Measurements from ENCODE around the gene ATP9A.

The ATP9A gene

DNA sequence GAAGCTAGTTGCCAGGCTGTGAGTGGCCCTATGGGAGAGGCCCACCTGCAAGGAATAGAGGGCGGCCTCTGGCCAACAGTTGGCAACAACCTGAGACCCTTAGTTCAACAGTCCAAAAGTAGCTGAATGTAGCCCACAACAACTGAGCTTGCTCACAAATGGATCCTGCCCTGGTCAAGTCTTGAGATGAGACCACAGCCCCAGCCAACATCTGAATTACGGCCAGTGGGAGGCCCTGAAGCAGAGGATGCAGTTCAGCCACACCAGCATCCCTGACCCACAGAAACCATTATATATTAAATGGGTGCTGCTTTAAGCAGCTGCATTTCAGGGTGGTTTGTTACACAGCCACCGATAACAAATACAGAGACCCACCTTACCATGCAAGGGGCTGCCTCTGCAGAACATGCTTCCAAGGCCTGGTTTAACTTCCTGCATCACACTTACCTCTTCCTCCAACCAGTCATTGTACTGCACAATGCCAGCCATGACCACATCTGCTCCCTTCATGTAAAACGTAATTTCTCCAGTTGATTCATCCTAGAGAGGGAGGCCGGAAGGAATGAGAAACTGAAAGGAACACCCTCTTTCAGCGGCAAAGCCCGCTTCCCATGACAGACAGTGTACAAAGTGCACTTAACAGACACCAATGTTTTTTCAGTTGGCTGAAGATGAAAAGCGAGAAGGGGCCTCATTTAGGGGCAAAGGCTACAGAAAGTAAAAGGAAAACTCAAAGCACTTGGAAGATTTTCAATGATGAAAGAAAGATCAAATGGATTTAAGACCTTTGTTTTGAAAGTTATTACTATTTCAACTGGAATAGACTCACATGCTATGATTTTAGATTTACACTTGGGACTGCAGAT, 139.4 kb downstream of the ATP9A start:
- no peaks in the 10 kb centered on the region for H3K9me3 ChIP-seq (replicated peaks in 1 of 2; ENCODE audit: control insufficient read depth in 2 of 2, insufficient read depth in 1 of 2, low read depth in 1 of 2, low read length in 2 of 2)
- peaks cover 0 to 27% of the 10 kb centered on the region in 2 donors for H3K36me3 ChIP-seq (replicated peaks in 1 of 2; ENCODE audit: control insufficient read depth in 2 of 2, insufficient read depth in 2 of 2, low read length in 2 of 2)
- no peak overlapping the region for H3K4me3 ChIP-seq (ENCODE audit: low read length in 2 of 2)
- no peak overlapping the region for H4K91ac ChIP-seq (ENCODE audit: low read depth, low read length, poor library complexity)
- H3K27ac ChIP-seq (replicated peaks; ENCODE audit: low read length) = no peak overlapping the region
- no peak overlapping the region for H2BK120ac ChIP-seq (ENCODE audit: low read depth, low read length)
- no peak overlapping the region for H3K4ac ChIP-seq (ENCODE audit: low read length)
- no peak overlapping the region for H3K14ac ChIP-seq (ENCODE audit: low read length)
- no peak overlapping the region for H2BK5ac ChIP-seq (ENCODE audit: low read length)
- H3K9ac ChIP-seq (ENCODE audit: low read depth, low read length, poor library complexity) = no peak overlapping the region
- peaks cover 0 to 2% of the 10 kb centered on the region in 2 donors for H3K4me1 ChIP-seq (ENCODE audit: control insufficient read depth in 2 of 2, insufficient read depth in 1 of 2, low read depth in 1 of 2, low read length in 2 of 2)
- no peak overlapping the region for H3K4me2 ChIP-seq (ENCODE audit: insufficient read depth, low read length, poor library complexity, severe bottlenecking)
- no peak overlapping the region for H3K18ac ChIP-seq (ENCODE audit: low read length)
- no peaks in the 10 kb centered on the region for H3K79me1 ChIP-seq (ENCODE audit: low read depth, low read length)
- H4K8ac ChIP-seq (ENCODE audit: low read depth, low read length) = no peak overlapping the region
- H2AFZ ChIP-seq (ENCODE audit: low read length) = no peak overlapping the region
- no peak overlapping the region for H2AK5ac ChIP-seq (ENCODE audit: low read depth, low read length)
- H2BK15ac ChIP-seq (ENCODE audit: low read length) = no peak overlapping the region
- WGBS, 2 donors (ENCODE audit: extremely low coverage in 2 of 2, insufficient read length in 2 of 2, insufficient replicate concordance in 1 of 2) = no CpG with 5 or more reads among the region's 8 CpGs
- no peak for DNase-seq (ENCODE audit: low spot score)
- no peaks in the 10 kb centered on the region for H3K27me3 ChIP-seq (ENCODE audit: control insufficient read depth in 3 of 3, insufficient read depth in 3 of 3, low read depth in 1 of 3, low read length in 3 of 3)
- no peak overlapping the region for H3K23ac ChIP-seq (ENCODE audit: low read depth, low read length, poor library complexity)
- no peak overlapping the region for H2BK12ac ChIP-seq (ENCODE audit: low read length)

DNA sequence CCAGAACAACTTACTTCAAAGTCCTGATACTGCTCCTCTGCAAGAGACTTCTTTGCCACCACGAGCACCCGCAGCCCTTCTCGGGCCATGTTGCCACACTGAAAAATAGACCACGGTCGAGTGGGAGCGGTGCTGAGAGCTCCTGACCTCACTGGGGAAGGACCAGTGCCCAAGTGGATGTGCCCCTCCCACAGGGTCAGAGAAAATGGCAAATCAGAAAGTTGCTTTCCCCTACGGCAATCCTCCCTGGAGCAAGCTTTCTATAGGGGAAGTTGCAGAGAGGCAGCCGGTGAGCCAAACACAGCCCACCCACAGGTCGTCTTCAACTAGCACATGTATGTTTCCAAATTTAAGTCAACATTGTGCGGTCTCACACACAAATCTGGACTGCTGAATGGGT, 140.6 kb downstream of the ATP9A start:
- Histone ChIP-seq H2BK5ac (ENCODE audit: low read length) (no peak overlapping the region), H3K4me1 (ENCODE audit: control insufficient read depth in 2 of 2, insufficient read depth in 1 of 2, low read depth in 1 of 2, low read length in 2 of 2) (peaks cover 0 to 8% of the 10 kb centered on the region in 2 donors), H4K91ac (ENCODE audit: low read depth, low read length, poor library complexity) (no peak overlapping the region), H3K14ac (ENCODE audit: low read length) (no peak overlapping the region), H3K27me3 (ENCODE audit: control insufficient read depth in 3 of 3, insufficient read depth in 3 of 3, low read depth in 1 of 3, low read length in 3 of 3) (no peaks in the 10 kb centered on the region), H3K23ac (ENCODE audit: low read depth, low read length, poor library complexity) (no peak overlapping the region), H3K18ac (ENCODE audit: low read length) (no peak overlapping the region), H3K4me2 (ENCODE audit: insufficient read depth, low read length, poor library complexity, severe bottlenecking) (no peak overlapping the region), H3K4me3 (ENCODE audit: low read length in 2 of 2) (no peak overlapping the region), H2BK120ac (ENCODE audit: low read depth, low read length) (no peak overlapping the region), H3K9ac (ENCODE audit: low read depth, low read length, poor library complexity) (no peak overlapping the region), H4K8ac (ENCODE audit: low read depth, low read length) (no peak overlapping the region), H2BK15ac (ENCODE audit: low read length) (no peak overlapping the region), H3K9me3 (replicated peaks in 1 of 2; ENCODE audit: control insufficient read depth in 2 of 2, insufficient read depth in 1 of 2, low read depth in 1 of 2, low read length in 2 of 2) (no peaks in the 10 kb centered on the region), H2BK12ac (ENCODE audit: low read length) (no peak overlapping the region), H3K4ac (ENCODE audit: low read length) (no peak overlapping the region), H3K36me3 (replicated peaks in 1 of 2; ENCODE audit: control insufficient read depth in 2 of 2, insufficient read depth in 2 of 2, low read length in 2 of 2) (peaks cover 0 to 35% of the 10 kb centered on the region in 2 donors), H2AK5ac (ENCODE audit: low read depth, low read length) (no peak overlapping the region), H3K79me1 (ENCODE audit: low read depth, low read length) (no peaks in the 10 kb centered on the region), H2AFZ (ENCODE audit: low read length) (no peak overlapping the region), H3K27ac (replicated peaks; ENCODE audit: low read length) (no peak overlapping the region)
- WGBS, 2 donors (ENCODE audit: extremely low coverage in 2 of 2, insufficient read length in 2 of 2, insufficient replicate concordance in 1 of 2) = no CpG with 5 or more reads among the region's 10 CpGs
- no peak for DNase-seq (ENCODE audit: low spot score)

DNA sequence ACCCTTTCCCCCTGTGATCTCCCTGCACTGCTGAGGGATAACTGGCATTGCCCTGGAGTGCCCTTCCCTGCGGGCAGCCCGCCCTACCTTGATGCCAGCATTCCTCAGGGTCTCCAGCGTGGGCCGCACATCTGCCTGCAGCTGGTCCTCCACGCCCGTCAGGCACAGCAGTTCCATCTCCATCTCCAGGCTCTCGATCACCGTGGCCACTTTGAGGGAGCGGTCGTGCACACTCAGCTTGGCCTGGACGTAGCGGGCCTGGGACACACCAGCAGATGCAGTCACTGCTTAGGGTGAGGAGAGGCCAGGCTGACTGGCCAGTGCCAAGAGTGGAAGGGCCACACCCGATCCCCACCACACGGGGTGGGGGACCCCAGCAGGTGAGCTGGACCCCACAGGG, 143.1 kb downstream of the ATP9A start:
- Histone ChIP-seq H3K4ac (ENCODE audit: low read length) (no peak overlapping the region), H4K8ac (ENCODE audit: low read depth, low read length) (no peak overlapping the region), H3K18ac (ENCODE audit: low read length) (no peak overlapping the region), H2BK5ac (ENCODE audit: low read length) (no peak overlapping the region), H3K9ac (ENCODE audit: low read depth, low read length, poor library complexity) (peak overlapping the region; percentile 25), H3K9me3 (replicated peaks in 1 of 2; ENCODE audit: control insufficient read depth in 2 of 2, insufficient read depth in 1 of 2, low read depth in 1 of 2, low read length in 2 of 2) (no peaks in the 10 kb centered on the region), H3K23ac (ENCODE audit: low read depth, low read length, poor library complexity) (no peak overlapping the region), H3K27me3 (ENCODE audit: control insufficient read depth in 3 of 3, insufficient read depth in 3 of 3, low read depth in 1 of 3, low read length in 3 of 3) (no peaks in the 10 kb centered on the region), H2BK12ac (ENCODE audit: low read length) (peak overlapping the region; percentile 84), H3K4me2 (ENCODE audit: insufficient read depth, low read length, poor library complexity, severe bottlenecking) (no peak overlapping the region), H2BK120ac (ENCODE audit: low read depth, low read length) (no peak overlapping the region), H2BK15ac (ENCODE audit: low read length) (peak overlapping the region; percentile 77), H2AFZ (ENCODE audit: low read length) (no peak overlapping the region), H3K27ac (replicated peaks; ENCODE audit: low read length) (no peak overlapping the region), H2AK5ac (ENCODE audit: low read depth, low read length) (peak overlapping the region; percentile 62), H3K14ac (ENCODE audit: low read length) (peak overlapping the region; percentile 31), H3K36me3 (replicated peaks in 1 of 2; ENCODE audit: control insufficient read depth in 2 of 2, insufficient read depth in 2 of 2, low read length in 2 of 2) (peaks cover 0 to 44% of the 10 kb centered on the region in 2 donors), H3K4me1 (ENCODE audit: control insufficient read depth in 2 of 2, insufficient read depth in 1 of 2, low read depth in 1 of 2, low read length in 2 of 2) (peaks cover 0 to 8% of the 10 kb centered on the region in 2 donors), H4K91ac (ENCODE audit: low read depth, low read length, poor library complexity) (no peak overlapping the region), H3K4me3 (ENCODE audit: low read length in 2 of 2) (no peak overlapping the region), H3K79me1 (ENCODE audit: low read depth, low read length) (no peaks in the 10 kb centered on the region)
- DNase-seq (ENCODE audit: low spot score) = no peak
- no CpG with 5 or more reads among the region's 14 CpGs for WGBS, 2 donors (ENCODE audit: extremely low coverage in 2 of 2, insufficient read length in 2 of 2, insufficient replicate concordance in 1 of 2)

DNA sequence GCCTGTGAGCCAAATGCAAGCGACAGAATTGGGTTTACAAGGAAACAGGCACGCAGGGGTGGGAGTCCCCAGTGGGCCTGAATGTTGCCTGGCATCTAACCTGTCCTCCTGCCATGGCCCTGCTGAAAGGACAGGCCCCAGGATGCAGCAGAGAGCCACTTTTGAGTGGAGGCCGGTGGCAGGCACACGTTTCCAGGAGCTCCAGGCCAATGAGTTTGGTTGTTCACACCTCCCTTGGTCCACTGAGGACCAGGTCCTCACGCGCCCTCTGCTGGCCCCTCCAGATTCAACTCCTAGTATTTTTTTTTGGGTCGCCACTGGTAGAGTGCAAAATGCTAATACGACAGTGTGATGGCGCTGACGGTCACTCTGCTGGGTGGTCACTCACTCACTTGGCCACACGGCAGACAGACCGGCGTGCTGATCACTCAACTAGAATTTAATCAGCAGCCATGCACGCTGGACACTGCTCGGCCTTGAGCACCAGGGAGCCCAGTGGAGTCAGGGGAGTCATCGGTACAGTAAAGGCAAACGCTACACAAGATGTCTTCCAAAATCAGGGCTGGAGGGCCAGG, 143.9 kb downstream of the ATP9A start:
- Histone ChIP-seq H3K4me1 (ENCODE audit: control insufficient read depth in 2 of 2, insufficient read depth in 1 of 2, low read depth in 1 of 2, low read length in 2 of 2) (peaks cover 0 to 8% of the 10 kb centered on the region in 2 donors), H3K23ac (ENCODE audit: low read depth, low read length, poor library complexity) (no peak overlapping the region), H3K9me3 (replicated peaks in 1 of 2; ENCODE audit: control insufficient read depth in 2 of 2, insufficient read depth in 1 of 2, low read depth in 1 of 2, low read length in 2 of 2) (no peaks in the 10 kb centered on the region), H3K14ac (ENCODE audit: low read length) (no peak overlapping the region), H3K27me3 (ENCODE audit: control insufficient read depth in 3 of 3, insufficient read depth in 3 of 3, low read depth in 1 of 3, low read length in 3 of 3) (no peaks in the 10 kb centered on the region), H3K36me3 (replicated peaks in 1 of 2; ENCODE audit: control insufficient read depth in 2 of 2, insufficient read depth in 2 of 2, low read length in 2 of 2) (peaks cover 0 to 44% of the 10 kb centered on the region in 2 donors), H4K8ac (ENCODE audit: low read depth, low read length) (no peak overlapping the region), H2BK120ac (ENCODE audit: low read depth, low read length) (no peak overlapping the region), H3K27ac (replicated peaks; ENCODE audit: low read length) (no peak overlapping the region), H4K91ac (ENCODE audit: low read depth, low read length, poor library complexity) (no peak overlapping the region), H3K18ac (ENCODE audit: low read length) (peak overlapping the region; percentile 73), H3K4ac (ENCODE audit: low read length) (no peak overlapping the region), H3K4me3 (ENCODE audit: low read length in 2 of 2) (no peak overlapping the region), H2BK5ac (ENCODE audit: low read length) (no peak overlapping the region), H2BK12ac (ENCODE audit: low read length) (peak overlapping the region; percentile 43), H2BK15ac (ENCODE audit: low read length) (no peak overlapping the region), H3K9ac (ENCODE audit: low read depth, low read length, poor library complexity) (no peak overlapping the region), H3K79me1 (ENCODE audit: low read depth, low read length) (no peaks in the 10 kb centered on the region), H2AFZ (ENCODE audit: low read length) (no peak overlapping the region), H2AK5ac (ENCODE audit: low read depth, low read length) (peak overlapping the region; percentile 20), H3K4me2 (ENCODE audit: insufficient read depth, low read length, poor library complexity, severe bottlenecking) (no peak overlapping the region)
- peak; percentile 67 for DNase-seq (ENCODE audit: low spot score)
- no CpG with 5 or more reads among the region's 17 CpGs for WGBS, 2 donors (ENCODE audit: extremely low coverage in 2 of 2, insufficient read length in 2 of 2, insufficient replicate concordance in 1 of 2)
